ENCODE measurements around the gene NACC2.
"Not testable (repeated sequence)": the region's sequence is repeated elsewhere in the genome, so short reads cannot be mapped to it uniquely, and the experiment has no call there.

Gene NACC2

DNA sequence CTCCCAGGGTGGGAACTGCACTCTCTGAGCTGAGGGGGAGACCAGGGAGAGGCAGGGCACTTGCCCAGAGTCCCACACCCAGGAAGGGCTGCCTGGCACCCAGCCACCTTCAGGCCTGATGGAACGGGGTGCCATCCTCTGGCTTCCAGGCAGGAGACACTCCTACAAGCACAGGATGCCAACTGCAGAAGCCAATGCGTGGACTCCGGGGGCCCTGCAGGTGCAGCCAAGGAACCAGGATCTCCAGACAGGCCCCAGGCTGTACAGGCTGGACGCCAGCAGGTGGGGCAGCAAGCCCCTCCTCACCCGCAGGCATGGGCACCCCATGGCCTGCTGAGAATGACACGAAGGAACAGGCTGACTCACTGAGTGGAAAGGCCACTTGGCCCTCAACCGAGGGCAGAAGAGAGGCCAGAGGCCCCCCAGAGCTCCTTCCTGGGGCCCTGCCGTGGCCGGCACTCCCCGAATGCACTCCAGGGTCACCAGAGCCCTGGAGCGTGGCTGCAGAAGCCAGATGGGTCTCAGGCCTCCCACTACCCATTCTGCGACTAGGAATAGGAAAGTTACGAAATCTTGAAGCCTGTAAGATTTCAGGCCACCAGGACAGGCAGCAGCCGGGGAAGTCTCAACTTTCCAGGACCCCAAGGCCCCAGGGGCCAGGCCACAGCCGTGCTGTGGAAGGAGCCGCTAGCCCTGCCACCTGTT, 15.7 kb downstream of the NACC2 start:
- peak; percentile 23 to 46 for DNase-seq

DNA sequence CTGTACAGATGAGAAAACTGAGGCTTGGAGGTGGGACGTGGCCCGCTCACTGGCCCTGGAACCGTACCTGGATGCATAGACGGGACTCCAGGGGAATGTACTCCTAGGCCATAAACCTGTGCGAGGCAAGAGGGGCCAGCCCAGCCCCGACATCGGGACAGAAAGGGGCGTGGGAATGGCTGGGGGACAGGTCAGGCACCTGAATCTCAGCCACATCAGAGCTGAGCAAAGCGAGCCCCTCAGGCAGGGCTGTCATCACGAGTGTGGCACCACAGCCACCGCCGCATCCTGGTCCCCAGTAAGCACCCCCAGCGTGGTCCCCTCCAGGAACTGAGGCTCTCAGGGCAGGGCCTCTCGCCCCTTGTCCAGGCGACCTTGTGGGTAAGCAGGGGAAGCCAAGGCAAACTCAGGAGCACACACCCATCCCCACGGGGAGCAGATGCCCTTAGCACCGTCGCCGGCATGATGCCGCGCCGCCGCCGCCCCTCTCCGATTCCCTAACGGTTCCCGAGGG, 16.5 kb downstream of the NACC2 start:
- no peak for DNase-seq

GRCh38 chr9:136078024-136078423, 17.1 kb downstream of the NACC2 start:
- no peak for DNase-seq

GRCh38 chr9:136077491-136077890, 17.6 kb downstream of the NACC2 start:
- no peak for DNase-seq

DNA sequence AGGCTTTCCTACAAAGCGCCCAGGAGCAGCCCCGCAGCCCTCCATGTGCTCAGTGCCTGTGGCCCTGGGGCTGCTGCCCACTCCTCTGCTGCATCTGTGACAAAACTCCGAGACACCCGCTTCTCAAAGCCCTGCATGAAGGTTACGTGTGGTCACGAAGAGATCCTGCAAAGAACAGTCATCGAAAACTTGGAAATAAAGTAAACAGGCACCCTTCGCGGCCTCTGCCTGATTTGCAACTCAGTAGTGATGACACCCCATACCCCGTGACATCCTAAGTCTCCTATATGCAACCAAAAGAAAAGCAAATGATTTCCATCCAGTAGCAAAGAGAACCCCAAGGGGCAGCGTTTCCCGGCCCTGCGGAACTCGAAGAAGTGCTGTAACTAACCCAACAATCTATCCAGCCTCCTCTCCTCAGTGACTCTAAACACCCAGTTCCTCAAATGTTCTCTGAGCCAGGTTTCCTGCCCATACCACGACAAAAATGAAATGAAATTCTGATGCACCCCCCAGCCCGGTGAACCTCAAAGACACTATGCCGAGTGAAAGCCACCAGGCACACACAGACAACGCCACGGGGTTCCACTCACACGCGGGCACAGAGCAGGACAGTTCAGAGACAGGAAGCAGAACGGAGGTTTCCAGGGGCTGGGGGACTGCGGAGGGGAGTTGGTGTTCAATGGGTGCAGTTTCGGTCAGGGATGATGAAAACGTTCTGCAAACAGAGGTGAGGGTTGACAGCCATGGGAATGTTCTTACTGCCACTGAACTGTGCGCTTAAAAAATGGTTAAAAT, 19.0 kb downstream of the NACC2 start:
- DNase-seq, result no peak

GRCh38 chr9:136075134-136075841, 19.8 kb downstream of the NACC2 start:
- no peak for DNase-seq

DNA sequence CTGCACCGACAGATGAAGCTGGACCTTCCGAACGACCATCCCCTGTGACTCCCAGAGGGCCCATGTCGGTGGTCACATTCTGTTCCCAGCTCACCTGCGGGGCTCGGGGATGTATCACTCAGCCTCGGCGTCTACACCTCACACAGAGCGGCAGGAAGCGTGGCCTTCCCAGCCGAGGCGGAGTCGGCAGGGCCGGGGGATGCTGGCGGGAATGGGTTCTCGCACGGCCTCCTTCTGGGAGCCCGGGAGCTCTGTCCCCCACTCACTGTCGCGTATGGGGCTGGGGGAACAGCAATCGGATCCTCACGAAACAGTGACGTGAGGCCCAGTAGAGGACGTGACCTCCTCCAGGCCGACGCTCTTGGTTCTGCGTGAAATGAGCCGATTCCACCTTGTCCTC, 20.4 kb downstream of the NACC2 start:
- no peak for DNase-seq

GRCh38 chr9:136062657-136063439, 32.2 kb downstream of the NACC2 start:
- no peak for DNase-seq

GRCh38 chr9:136061916-136062315, 33.2 kb downstream of the NACC2 start:
- not testable (repeated sequence) for DNase-seq

DNA sequence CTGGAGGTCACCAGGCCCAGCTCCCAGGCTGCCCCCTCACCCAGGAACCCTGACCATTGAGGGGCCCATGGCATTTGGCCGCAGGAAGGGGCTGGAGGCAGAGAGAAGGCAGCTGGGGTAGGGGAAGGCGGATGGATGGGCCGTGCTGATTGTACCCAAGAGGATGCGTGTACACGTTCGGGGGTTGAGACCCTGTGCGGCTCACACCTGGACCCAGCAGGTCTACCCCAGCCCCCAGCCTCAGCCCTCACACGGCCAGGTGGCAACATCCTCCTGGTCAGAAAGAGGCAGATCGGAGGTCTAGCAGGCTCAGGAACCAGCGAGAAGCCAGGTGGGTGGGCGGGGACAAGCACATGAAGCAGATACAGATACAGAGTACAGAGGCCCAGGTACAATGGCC, 33.7 kb downstream of the NACC2 start:
- no peak for DNase-seq

- no peak for DNase-seq
These were observed 34.3 kb downstream of the NACC2 start for GRCh38 chr9:136060671-136061371.

DNA sequence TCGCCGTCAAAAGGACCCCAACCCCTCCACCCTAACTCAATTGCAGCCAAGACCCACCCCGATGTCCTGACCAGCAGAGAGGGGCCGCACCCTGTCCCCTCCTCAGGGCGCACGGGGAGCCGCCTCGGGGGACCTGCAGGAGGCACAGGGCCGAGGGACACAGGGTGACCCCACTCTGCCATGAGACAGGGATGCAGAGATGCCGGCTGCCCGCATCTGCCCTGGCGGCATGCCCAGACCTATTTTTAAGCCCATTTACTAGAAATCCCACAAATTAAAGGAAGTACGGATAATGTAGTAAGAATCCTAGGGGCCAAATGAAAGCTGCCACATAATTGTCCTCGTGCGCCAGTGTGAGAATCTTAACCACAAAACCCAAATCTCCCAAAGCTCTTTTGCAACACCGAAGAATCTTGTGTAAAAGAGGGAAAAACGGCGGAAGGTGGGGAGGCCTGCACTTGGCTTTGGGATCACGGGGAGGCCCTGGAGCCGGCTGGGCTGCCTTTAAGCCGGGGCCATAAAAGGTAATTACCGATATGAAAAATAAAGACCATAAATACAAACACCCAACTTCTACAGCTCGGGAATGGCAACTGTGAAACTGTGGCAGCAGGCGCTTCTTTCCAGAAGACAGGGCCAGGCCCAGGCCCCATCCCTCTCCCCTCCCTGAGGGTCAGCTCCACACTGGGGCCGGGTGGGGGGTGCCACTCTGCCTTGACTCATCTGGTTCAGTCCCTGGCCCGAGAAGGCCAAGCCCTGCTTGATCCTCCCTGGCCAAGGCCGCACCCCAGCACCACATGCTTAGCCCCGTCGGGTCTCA, 35.0 kb downstream of the NACC2 start:
- DNase-seq, result no peak

DNA sequence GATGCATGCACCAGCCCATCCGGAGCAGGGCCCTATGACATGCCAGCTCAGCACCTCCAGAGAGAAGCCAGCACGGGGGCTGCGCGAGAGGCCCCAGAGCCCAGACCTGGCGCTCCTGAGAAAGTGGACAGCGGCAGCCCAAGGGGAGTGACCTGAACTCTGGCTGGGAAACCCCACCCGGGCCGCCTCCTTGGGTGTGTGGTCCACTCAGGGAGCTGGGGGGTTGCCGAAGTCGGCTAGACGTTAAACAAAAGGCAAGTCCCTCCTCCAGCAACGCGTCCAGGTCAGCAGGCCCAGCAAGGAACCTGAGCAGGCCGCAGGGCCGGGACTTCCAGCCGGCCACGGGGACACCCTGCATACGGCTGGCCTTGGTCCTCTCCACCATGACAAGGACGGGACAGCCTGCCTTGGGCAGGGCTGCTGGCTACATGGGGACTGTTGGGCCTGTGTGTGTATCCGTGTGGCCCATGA, 35.7 kb downstream of the NACC2 start:
- DNase-seq, result no peak

DNA sequence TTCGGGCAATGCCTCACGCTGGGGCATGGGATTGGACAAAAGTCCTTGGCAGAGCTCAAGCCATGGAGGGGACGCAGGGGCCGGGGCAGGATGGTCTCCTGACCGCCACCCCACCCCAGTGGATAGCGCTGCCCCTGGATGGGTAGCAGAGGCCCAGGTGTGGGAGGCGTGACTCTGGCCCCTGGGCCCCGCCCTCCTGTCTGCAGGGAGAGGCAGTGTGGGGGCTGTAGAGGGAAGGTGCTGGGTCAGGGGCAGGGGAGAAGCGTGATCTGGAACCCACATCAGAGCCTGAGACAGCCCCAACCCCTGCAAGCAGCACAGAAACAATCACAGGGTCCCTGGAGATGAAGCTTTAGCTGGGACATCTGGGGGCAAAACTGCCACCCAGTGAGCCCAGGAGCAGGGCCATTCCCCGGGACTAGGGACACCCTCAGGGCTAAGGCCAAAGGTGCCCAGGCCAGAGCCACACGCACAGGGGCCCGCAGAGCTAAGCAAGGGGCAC, 36.2 kb downstream of the NACC2 start:
- no peak for DNase-seq

DNA sequence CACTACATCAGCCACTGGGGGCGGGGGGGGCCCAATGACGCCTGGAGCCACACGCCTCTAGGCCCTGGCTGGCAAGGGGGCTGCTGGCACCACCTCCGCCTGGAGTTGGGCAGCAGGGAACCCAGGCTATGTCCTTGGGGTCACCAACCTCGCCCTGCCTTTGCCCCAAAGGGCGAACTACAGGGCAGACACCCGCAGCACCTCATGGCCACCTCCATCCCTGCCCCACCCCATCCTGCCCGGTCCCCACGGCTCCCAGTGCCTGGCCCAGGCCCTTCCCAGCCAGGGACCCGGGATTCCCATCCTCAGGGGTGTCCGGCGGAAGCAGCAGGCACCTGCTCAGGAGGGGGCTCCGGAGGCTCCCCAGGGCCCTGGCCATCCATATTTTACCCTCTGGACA, 37.0 kb downstream of the NACC2 start:
- no peak for DNase-seq

DNA sequence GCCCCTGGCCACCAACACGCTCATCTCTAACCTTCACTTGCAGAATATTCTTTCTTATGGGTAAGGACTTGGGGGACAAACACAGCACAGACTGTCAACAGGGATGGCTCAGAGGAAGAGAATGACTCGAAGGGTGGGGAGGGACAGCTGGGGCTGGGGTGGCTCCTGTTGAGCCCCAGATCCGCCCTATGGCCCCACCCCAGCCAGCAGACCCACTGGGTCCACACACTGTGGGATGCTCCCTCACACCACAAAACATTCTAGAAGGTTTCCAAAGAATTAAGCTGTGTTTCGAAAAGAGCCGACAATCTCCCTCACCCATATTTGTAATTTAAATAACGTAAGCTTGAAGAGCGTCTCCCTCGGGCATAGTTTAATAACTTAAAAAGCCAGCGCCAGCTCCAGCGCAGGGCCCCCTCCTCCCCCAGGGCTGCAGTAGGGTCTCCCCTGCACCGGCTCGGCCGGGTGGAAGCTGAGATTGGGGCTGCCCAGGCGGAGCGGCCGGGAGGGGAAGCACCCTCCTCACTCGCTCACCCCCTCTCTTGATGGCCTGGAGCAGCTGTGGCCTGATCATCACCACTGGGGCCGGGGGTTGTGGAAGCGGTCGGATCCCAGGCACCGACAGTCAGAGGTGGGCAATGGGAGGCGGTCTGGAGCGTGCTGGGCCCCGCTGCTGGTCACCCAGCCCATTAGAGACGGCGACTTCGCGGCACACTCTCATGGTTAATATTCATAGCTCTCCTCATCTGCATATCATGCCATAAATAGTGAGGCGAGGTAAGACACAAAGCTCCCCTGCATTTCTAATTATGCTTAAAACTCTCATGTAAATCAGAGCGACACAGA, 37.6 kb downstream of the NACC2 start:
- no peak for DNase-seq

- no peak for DNase-seq
These were observed 38.4 kb downstream of the NACC2 start for GRCh38 chr9:136056546-136057235.

DNA sequence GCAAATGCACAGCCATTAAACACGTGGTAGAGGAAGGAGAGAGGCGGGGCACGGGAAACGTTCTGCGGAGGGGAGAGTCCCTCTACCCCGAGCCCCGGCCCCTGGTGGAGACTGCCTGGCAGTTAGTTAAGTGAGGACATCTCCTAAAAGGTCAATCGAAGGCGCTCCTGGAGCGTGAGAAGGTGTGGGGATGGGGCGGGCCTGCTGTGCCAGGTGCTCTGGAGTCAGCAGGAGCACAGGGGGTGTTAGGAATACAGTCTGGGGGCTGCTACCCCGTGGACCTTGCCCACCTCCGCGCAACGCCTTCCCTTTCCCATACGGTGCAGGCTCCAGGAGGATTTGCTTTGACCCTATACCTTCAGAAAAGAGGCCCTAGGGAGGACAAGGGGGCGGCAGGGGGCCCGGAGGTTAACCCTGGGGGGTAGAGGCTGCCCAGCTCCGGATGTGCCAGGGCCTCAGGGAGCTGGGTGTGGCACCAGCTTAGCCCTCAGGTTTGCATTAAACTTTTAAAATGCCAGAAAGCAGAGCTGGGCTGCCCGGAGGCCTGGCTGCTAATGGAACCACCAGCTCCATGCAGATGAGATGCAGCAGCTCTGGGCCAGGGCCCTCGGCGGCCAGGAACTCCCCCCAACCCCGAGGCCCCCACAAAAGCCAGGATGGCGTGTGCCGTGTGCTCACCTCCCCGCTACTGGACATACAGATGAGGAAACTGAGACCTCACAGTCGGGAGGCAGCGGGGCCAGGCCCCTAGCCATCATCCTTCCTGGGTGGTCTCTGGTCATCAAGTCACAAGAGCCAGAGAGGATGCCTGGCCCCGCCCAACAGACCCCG, 39.2 kb downstream of the NACC2 start:
- no peak for DNase-seq
